Left renal pelvis (tissue), 4 donors: ENCODE measurements around the gene PALM. TPM values are rescaled to one million over a fixed set of nuclear protein-coding genes. Genes with fewer than 3 reads are reported as not detected.
A peak's percentile ranks its signal among the peaks of the same experiment; 100 is the strongest.
"Not testable (repeated sequence)": the region's sequence is repeated elsewhere in the genome, so short reads cannot be mapped to it uniquely, and the experiment has no call there.

Experiments
- DNase-seq, 4 donors: peaks; one replicate each; pipeline ENCODE4 v3.0.0-alpha.2; 2013; ENCODE audit warnings: low read depth in 4 of 4, low spot score in 3 of 4
- polyA plus RNA-seq, 4 donors: library from polyadenylated mRNA; unstranded; fragments of 120-200 nt; gene quantifications; one replicate each; pipeline ENCODE4 v1.2.1, GENCODE V29; 2013; ENCODE audit not compliant: insufficient read length in 4 of 4

Gene PALM
- polyA plus RNA-seq, 4 donors: 63.6 to 111 (median 78.1) TPM

DNA sequence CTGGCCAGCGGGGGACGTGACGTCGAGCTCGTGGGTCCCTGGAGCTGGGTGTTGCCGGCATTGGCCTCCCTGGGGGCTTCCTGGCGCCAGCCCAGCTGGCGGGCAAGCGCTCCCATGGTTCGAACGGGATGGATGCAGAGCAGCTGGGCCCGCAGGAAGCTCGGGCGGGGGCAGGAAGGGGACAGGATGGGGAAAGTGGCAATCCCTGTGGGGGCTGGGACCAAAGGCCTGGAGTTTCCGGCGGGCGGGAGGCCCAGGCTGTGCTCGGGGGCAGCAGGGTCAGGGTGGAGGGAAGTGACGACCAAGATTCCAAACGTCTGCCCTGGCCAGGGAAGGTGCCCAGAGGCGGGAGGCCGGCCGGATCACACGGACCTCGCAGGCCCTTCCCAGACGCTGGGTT lies 19.3 kb downstream of the PALM start:
- DNase-seq: no peak

DNA sequence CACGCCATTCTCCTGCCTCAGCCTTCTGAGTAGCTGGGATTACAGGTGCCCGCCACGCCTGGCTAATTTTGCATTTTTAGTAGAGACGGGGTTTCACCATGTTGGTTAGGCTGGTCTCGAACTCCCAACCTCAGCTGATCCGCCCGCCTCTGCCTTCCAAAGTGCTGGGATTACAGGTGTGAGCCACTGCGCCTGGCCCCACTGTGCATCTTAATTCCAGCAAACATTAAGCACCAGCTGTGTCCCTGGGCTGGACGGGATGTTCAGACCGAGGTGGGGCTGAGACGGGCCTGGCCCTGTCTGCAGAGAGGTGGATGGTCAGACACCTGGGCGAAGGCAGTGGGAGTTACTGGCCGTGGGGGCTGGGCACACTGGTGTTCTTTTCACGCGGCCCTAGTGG lies 20.8 kb downstream of the PALM start:
- DNase-seq: not testable (repeated sequence)

DNA sequence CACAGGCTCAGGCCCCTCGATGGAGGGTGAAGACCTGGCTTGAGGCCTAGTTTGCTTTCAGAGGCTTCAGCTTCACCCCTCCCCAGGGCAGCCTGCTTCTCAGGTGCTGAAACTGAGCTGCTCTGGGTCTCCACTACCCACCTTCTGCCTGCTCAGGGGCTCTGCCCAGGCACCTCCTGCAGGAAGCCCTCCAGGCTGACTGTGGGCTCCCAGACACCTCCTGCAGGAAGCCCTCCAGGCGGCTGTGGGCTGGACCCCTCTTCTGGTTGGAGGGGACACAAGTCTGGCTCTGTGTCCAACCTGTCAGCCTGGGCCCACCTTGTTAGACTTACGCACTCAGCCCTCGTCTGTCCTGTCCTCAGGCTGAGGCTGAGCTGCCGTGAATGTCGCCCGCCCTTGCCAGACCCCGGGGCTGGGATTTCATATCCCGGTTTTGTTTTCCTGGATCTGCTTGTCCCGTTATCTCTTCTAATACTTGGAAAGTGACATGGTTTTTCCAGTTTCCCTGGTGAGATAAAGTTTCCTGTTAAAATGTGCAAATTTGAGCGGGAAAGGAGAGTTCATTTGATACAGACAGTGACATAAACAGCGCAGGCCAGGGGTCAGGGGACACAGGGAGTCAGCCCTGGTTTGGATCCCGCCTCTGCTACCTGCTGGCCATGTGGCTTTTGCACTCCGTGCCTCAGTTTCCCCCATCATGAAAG lies 21.4 kb downstream of the PALM start:
- no peak for DNase-seq

DNA sequence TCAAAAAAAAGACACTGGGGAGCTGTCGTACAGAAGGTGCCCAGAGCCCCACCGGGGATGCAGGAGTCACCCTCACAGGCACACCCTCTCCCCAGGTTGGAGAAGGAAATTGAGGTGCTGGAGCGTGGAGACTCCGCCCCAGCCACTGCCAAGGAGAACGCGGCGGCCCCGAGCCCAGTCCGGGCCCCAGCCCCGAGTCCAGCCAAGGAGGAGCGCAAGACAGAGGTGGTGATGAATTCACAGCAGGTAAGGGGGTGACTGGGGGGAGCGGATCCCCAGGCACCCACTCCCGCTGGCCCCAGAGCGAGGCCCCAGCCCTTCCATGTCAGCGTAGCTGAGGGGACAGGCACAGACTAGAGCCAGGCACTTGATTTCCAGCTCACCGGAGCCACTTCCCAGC lies 22.3 kb downstream of the PALM start:
- DNase-seq: no peak

DNA sequence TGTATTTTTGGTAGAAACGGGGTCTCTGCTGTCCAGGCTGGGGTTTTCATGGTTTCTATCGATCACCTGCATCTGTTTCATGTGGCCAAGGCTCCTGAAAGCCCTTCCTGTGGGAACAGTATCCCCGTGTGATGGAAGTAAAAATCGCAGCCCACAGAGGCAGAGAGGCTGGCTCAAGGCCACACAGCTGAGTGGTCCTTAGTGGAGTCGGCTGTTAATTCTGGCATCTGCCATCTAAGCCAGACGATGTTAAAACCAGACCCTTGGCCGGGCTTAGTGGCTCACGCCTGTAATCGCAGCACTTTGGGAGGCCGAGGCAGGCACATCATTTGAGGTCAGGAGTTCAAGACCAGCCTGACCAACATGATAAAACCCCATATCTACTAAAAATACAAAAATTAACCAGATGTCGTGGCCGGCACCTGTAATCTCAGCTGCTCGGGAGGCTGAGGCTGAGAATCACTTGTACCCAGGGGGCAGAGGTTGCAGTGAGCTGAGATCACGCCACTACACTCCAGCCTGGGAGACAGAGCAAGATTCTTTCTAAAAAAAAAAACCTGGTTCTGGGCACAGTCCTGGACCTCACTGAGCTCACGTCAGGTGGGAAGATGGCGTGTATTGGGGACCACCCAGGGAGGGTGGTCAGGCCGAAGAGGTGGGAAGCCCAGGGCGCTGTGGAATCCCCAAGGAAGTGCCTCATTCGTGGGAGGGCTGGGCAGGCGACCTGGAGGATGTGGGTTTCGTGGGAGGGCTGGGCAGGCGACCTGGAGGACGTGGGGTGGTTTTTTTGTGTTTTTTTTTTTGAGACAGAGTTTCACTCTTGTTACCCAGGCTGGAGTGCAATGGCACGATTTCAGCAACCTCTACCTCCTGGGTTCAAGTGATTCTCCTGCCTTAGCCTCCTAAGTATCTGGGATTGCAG lies 23.7 kb downstream of the PALM start:
- DNase-seq: no peak

DNA sequence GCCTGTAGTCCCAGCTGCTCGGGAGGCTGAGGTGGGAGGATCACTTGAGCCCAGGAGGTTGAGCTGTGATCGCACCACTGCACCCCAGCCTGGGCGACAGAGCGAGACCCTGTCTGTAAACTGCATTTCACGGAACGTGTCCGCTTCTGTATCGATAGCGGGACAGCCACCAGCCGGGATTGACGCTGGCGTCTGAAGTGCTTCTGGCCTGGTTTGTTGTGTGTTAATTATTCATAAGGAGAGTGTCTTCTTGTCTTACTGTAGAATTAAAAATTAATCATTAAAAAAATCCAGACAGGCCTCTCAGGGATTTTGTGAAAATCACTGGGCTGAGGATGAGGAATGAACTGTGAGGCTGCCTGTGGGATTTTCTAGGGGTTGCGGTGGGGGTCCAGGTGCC lies 26.0 kb downstream of the PALM start:
- no peak for DNase-seq

DNA sequence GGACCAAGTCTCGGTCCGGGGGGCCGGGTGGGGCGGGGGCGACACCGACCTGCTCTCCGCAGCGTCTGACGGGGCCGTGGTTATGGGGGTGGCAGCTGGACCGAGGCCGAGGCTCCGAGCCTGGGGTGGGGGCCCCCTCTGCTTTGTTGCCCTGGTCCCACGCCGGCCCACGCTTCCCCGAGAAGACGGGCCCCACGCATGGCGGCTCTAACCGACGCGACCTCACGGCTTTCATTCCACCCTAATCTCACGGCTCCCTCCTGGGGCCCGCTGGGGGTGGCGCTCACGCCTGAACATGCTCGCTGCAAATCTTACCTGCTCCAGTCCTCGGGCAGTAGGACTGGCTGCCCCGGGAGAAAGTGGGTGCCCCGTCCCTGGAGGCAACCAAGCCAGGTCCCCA lies 27.4 kb downstream of the PALM start:
- DNase-seq: no peak

DNA sequence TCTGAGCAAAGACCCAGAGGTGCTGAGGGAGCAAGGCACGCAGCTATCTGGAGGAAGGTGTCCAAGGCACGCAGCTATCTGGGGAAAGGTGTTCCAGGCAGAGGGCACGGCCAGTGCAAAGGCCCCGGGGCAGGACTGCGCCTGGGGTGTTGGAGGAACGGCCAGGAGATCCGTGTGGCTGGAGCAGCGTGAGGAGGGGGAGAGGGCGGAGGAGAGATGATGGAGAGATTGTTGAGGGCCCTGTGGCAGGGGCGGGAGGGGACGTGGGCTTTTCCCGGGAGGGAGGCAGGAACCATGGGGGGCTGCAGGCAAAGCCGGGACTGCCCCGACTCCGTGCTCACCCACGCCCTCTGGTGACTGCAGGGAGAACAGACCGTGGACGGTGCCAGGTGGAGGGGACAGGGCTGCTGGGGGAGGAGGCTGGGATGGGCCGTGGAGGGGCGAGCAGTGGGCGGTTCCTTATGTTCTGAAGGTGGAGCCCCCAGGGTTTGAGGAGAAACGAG lies 28.9 kb downstream of the PALM start:
- no peak for DNase-seq

DNA sequence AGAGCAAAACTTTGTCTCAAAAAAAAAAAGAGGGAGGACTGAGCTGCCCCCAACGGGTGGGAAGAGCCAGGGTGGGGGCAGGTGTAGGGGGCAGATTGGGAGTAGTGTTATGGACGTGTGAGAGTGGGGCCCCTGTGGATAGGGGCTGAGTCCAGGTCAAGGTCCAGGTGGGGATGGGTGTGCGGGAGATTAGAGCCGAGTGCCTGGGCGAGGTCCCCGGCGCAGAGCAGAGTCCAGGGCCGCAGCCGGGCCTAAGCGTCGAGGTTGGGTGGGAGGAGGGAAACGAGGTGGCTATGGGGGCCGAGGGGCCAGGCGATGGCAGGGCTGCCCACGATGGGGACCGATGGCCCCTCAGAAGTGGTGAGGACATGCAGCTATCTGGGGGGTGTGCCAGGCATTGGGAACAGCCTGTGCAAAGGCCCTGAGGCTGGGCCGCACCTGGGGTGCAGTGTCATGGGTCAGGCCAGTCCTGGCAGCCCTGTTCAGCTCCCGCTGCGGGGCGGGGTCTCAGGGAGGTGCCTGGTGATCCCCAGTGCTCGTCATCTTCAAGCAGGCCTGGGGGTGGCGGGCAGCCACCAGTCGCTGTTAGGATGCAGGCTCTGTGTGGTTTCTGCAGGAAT lies 29.9 kb downstream of the PALM start:
- no peak for DNase-seq

DNA sequence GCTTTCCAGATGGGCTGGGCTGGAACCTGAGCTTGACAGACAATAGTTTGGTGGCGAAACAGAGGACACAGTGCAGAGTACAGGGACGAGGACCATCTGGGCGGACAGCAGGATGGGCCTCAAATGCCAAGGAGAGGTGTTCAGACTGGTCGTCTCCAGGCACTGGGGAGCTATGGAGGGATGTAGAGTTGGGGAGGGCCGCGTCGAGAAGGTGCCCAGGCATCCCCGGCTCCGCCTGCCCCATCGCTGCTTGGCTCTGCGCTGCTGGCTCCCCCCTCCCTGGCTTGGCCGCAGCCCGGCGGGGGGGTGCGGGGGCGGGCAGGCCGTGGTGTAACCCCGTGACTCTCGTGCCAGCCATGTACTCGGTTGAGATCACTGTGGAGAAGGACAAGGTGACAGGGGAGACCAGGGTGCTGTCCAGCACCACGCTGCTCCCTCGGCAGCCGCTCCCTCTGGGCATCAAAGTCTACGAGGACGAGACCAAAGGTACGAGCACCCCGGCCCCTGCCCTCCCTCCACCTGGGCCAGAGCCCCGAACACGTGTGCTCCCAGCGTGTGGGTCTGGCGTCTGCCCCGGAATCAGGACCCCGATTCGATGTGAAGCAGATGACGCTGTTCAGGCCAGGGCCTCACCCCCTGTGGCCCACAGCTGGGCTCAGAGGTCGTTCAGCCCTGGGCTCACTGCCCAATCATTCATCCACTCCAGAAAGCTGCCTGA lies 31.4 kb downstream of the PALM start:
- no peak for DNase-seq

DNA sequence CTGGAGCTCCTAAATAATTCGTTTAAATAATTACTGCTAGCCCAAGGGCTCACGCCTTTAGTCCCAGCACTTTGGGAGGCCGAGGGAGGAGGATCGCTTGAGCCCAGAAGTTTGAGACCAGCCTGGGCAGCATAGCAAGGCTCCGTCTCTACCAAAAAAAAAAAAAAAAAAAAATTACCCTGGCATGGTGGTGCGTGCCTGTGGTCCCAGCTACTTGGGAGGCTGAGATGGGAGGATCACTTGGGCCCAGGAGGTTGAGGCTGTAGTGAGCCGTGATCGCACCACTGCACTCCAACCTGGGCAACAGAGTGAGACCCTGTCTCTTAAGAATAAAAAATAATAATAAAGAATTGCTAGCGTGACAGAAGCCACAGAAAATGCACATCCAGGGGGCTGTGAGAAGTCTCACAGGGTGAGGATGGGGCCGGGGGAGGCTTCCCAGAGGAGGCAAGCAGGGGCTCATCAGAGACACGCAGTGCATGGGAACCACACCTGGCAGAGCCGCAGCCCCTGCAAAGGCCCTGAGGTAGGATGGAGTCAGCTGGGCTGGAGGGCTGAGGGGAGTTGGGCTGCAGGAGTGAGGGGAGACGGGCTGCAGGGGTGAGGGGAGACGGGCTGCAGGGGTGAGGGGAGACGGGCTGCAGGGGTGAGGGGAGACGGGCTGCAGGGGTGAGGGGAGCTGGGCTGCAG lies 32.2 kb downstream of the PALM start:
- not testable (repeated sequence) for DNase-seq

DNA sequence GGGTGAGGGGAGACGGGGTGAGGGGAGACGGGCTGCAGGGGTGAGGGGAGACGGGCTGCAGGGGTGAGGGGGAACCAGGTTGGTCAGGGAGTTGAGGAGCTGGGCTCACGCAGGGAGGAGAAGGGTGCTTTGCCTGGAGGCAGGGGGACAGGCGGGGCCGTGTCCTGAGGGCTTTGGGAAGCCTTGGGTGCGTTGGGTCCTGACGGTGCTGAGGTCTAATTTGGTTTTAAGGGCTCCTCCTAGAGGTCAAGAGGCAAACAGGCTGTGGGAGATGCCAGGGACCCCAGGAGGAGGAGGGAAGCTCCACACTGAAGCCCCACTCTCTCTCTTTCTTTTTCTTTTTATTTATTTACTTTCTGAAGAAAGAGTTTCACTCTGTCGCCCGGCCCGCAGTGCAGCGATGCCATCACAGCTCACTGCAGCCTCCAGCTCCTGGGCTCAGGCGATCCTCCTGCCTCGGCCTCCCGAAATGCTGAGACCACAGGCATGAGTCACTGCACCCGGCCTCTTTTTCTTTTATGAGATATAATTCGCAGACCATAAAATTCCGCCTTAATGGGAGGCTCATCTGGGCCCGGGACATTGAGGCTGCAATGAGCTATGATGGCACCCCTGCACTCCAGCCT lies 32.9 kb downstream of the PALM start:
- no peak for DNase-seq

DNA sequence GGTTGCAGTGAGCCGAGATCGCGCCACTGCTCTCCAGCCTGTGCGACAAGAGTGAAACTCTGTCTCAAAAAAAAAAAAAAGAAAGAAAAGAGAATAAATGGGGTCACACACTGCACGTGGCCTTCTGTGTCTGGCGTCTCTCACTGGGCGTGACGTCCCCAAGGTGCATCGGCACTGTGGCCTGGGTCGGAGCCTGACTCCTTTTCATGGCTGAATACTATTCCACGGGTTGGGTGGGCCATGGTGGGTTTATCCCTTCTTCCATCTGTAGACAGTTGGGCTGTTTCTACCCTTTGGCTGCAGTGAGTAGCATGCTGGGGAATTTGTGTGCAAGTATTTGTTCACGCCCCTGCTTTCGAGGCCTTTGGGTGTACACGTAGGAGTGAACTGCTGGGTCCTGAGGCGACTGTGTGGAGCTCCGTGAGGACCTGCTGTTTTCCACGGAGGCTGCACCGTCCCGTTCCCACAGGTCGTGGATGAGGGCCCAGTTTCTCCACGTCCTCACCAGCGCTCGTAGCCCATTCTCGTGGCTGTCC lies 33.9 kb downstream of the PALM start:
- no peak for DNase-seq

DNA sequence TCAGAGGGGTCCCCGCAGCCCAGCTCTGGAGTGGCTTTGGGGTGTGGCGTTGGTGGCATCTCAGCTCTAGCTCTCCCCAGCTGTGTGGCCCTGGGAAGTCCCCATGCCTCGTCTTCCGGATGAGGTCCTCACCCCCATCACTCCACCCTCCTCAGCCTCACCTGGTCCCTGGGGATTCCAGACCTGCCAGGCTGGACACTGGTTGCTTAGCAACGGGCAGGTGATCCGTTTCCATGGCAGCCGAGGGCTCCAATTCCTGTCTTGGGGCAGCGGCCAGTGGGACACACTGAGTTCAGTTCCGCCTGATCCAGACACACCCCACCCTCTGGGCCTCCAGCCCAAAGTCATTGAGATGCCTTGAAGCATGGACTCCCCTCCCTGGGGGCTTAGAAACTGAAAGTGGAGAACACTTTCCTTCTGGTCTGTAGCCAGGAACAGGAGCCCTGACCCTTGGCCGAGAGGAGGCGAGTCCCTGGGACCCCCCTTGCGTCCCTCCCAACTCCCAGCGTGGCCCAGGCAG lies 34.5 kb downstream of the PALM start:
- peak in 2 of 4 donors; percentile 59 to 71 for DNase-seq

DNA sequence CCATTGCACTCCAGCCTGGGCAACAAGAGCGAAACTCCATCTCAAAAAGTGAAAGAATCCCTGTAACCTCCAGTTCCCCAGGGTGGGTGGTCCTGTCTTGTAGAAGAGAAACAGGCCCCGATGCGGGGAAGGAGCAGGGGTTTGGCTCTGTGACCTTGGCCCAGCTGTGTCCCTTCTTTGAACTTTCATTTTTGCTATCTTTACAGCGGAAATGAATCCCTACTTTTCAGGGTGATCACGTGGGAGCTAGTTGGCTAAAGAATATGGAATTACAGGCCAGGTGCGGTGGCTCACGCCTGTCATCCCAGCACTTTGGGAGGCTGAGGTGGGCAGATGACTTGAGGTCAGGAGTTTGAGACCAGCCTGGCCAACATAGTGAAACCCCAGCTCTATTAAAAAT lies 36.4 kb downstream of the PALM start:
- DNase-seq: not testable (repeated sequence)

DNA sequence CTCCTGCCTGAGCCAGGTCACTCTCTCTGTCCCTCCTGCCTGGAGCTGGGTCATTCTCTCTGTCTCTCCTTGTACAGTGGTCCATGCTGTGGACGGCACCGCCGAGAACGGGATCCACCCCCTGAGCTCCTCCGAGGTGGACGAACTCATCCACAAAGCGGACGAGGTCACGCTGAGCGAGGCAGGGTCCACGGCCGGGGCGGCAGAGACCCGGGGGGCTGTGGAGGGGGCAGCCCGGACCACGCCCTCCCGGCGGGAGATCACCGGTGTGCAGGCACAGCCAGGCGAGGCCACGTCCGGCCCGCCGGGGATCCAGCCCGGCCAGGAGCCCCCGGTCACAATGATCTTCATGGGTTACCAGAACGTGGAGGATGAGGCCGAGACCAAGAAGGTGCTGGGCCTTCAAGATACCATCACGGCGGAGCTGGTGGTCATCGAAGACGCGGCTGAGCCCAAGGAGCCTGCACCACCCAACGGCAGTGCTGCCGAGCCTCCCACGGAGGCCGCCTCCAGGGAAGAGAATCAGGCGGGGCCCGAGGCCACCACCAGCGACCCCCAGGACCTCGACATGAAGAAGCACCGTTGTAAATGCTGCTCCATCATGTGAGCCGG lies 37.6 kb downstream of the PALM start:
- DNase-seq: no peak

DNA sequence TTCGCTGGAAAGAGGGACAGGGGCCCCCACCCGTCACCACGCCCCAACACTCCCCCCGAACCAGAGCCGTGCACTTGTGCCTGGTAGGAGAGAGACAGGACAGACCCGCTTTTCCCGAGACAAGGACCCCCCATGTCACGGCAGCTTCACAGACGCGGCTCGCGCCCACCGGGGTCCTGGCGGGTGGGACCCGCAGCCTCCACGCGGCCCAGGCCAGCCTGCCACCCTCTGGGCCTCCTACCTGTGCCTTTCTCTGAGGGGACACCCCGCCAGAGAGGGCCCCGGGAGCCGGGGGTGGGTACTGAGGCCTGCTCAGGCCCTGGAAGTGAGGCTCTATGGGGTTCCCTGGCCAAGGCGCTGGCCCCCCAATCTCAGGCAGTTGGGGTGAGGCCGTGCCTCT lies 38.2 kb downstream of the PALM start:
- DNase-seq: no peak

DNA sequence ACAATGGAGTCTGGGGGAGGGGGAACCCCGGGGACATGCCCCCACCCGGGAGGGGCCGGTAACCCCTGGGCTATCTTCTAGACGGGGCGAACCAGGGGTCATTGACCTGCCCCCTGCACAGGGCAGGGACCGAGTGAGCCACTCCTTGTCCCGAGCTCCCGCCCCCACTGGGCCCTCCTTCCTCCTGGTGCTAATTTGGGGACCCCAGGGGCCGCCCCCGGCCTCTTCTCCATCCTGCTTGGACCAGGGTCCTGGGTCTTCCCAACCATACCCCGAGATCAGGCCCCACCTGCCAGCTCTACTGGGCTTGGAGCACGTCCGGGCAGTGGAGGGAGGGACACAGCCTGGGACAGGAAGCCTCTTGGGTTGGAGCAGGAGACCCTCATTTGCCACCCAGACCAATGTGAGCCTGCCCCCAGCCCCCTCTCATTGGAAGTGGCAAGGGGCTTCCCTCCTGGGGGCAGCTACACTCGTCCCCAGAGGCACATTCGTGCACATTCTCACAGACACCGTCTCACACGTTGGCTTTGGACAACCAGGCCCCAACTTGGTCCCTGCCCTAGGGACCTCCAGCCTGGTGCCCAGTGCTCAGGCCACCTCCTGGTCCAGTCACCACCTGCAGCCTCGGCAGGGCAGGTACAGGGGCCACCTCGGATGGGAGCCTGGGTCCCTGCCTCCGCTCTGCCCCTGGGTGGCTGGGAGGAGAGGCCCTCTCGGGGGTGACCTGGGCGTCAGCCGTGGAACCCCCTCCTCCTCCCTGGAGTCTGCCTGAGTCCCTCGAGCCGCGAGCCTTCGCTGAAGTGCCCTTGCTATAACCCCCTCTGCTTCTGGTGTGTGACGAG lies 38.9 kb downstream of the PALM start:
- DNase-seq: no peak
